CD4-positive, alpha-beta T cell treated with Interleukin-10 for 1 hour (primary cell): ENCODE results near the gene PDIA6.

ENCODE experiments used
- DNase-seq: peaks from one replicate; pipeline ENCODE4 v3.0.0-alpha.2; 2020

PDIA6 gene, protein sequence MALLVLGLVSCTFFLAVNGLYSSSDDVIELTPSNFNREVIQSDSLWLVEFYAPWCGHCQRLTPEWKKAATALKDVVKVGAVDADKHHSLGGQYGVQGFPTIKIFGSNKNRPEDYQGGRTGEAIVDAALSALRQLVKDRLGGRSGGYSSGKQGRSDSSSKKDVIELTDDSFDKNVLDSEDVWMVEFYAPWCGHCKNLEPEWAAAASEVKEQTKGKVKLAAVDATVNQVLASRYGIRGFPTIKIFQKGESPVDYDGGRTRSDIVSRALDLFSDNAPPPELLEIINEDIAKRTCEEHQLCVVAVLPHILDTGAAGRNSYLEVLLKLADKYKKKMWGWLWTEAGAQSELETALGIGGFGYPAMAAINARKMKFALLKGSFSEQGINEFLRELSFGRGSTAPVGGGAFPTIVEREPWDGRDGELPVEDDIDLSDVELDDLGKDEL

DNA sequence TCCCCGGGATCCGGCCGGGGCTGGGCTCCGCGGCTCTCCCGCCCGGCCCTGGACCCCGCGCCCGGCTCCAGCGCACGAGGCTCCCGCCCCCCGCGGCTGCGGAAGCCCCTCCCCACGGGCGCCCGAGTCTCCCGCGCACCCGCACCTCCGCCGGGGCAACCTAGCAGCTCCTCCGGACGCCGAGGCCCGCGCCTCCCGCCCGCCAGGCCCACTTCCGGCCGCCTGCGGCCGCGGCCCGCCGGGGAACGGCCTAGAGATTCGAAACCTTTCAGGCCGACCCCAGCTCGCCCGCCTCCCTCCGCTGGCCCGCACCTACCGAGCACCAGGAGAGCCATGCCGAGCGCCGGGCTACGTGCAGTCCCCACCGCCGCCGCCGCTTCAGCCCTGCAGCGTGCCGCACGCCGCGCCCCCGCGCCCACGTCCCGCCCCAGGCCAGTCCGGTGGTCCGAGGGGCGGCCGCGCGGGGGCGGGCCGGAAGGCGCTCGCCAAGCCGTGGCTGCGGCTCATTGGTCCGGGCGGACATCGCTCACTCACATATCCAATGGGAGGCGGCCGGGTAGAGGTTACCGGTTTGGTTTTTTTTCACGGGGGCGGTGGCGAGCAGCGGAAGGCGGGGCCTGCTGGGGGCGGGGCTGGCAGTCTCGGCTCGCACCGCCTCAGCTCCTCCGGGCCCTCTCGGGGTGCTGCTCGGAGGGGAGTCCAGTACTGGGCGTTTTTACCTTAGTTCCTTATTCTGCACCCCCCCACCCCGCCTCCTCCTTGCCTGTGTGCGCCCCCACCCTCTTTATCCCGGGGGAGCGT lies at the start of gene PDIA6:
PDIA6 (minus strand) TSS at position 424 of the 801 bp plus-strand sequence; CDS start at position 335, 89 bp downstream.
- peak; percentile 96 for DNase-seq

DNA sequence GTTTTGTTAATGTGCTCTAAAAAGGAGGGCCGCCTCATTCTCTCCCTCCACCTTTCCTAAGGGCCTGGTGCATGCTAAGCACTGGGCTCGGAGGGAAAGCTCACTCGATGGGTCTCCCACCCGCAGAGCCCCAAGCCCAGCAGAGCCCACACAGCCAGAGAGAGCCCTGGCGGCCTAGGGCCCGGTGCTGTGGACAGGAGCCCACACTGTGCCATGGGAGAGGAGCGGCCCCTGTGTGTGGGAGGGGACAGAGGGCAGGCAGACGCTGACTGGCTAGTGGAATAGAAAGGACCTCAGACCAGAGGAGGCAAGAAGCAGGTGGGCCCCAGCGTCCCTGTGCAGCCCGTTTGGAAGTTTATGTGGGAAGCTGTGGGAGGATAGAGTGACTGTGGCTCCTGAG lies 49.7 kb upstream of the PDIA6 start:
- DNase-seq: no peak

DNA sequence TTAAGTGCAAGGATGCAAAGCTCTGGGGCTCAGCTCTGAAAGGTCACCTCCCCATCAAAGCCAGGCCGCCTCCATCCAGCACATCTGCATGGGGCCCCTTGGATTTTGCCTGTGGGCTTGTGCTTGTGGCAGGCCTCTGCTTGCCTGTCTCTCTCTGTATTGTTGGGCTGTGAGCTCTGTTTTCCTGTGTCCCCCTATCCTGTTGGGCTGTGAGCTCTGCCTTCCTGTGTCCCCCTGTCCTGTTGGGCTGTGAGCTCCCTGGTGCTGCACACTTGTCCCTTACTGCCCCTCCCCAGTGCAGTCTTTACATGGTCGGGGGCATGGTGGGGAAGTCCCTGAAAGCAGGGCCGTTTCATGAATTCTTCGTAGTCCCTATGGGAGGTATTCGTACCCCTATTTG lies 49.2 kb upstream of the PDIA6 start:
- no peak for DNase-seq

DNA sequence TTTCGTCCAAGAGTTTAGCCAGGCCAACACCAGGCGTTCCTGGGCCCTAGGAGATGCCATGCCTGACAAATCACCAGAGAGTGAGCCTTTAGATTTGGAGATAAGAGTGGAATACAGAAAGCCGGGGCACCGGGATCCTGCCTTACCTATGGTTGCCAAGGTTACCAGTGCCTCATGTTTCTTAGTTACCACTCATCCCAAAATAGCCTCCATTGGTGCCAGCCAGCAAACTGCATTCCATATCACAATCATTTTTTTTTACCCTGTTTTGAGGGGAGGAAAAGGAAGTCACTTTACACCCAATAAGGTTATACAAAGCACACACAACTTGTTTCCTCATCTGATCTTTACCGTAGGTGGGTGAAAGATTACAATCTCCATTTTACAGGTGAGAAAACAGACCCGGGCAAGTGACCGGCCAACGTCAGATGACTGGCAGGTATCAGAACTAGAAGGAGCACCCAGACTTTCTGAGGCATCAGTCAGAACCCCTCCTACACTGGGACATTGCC lies 48.3 kb upstream of the PDIA6 start:
- no peak for DNase-seq

DNA sequence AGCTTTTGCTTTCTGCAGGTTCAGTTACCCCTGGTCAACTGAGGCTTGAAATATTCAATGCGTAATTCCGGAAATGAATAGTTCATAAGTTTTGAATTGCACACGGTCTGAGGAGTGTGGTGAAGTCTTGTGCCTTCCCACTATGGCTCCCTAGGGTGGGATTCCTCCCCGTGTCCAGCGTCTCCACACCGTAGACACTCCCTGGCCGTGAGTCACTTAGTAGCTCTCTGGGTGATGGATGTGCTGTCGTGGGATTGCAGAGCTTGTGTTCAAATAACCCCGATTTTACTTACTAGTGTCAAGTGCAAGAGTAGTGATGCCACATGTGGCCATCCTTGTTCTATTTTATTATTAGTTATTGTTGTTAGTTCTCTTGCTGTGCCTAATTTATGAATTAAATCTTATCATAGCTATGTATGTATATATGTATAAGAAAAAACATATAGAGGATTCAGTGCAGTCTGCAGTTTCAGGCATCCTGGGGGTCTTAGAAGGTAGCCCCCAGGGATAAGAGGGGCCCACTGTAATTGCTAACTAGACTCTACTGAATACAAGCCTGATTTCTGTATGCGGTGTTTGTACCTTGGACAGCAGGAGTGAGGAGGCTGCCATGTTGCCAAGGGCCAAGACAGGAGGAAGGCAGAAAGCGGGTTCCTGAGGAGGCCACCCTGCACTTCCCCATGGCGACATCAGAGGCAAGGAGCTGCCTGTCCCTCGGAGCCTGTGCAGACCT lies 47.7 kb upstream of the PDIA6 start:
- no peak for DNase-seq

DNA sequence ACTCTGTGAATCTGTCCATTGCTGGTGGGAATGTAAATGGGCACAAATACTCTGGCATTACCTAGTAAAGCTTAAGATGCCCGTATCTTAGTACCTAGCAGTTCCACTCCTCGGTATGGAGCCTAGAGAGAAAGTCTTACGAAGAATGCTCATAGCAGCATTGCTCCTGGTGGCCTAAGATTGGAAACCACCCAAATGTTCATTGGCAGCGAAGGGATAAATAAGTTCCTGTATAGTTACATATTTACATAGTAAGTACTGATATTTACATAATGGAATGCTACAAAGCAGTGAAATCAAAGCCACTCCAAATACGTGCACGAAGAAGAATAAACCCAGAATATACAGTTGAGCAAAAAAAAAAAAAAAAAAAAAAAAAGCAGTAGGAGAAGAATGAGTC lies 46.7 kb upstream of the PDIA6 start:
- DNase-seq: no peak

DNA sequence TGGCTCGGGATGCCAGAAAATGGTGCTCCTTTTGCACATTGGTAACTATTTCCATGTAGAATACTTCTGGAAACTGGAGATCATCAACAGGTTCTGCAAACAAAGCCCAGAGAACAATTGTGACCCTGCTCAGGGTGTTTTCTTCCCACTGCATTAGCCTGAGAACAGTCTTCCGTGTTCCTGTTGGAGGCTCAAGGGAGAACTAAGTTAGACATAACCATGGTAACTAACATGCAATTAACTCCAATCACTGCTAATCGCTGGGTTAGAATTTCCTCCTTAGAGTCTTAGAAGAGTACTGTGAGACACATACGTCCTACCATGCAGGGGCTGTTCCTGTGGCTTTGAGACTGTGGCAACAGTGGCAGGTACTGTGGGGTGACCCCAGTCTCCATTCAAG lies 36.0 kb upstream of the PDIA6 start:
- DNase-seq: no peak

DNA sequence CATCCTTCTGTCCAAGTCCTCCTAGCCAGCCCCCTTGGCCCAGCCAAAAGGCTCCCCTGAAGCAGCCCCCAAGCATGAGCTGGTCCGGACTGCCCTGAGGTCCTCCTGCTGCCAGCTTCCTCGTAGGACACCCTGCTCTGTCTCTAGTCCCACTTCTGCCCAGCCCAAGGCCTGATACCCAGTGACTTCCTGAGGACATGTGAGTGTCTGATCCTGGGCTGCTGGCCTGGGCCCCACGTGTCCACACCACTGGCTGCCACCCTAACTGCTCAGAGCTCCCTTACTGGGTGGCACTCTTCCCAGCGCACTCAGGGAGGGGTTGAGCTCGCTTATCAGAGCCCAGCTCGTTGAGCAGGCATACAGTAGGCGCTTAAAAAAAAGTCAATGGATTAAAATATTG lies 34.4 kb upstream of the PDIA6 start:
- no peak for DNase-seq

DNA sequence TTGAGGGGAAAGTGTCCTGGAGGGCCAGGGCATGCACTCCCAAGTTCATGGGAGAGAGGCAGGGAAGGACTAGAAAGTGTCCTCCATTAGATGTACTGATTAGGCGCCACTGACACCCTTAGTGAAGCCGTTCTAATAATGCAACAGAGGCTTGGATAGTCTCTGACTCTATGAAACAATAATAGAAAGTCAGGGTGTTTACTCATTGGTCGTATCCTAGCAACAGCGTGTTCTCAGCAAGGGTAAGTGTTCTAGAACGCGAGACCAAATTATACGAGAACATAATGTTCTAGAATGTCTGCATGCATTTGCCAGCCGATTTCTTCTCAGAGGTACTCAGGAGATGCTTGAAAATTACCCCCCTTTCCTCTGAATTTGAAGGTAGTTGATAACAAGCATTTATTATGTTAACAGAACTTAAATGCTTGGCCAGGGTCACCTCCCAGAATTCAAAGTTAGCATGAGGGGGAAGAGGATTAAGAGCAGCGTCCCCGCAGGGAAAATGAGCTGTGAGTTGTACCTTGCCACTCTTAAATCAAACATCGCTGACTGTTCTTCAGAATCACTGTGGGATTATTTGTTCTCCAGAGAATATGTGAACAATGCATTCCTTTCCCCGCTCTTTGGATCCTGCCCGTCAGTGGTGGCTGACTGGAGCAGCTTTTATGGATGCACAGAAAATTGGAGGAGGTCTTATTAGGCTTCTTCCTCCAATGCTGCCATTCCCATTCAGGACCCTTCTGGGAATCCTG lies 33.7 kb upstream of the PDIA6 start:
- no peak for DNase-seq

DNA sequence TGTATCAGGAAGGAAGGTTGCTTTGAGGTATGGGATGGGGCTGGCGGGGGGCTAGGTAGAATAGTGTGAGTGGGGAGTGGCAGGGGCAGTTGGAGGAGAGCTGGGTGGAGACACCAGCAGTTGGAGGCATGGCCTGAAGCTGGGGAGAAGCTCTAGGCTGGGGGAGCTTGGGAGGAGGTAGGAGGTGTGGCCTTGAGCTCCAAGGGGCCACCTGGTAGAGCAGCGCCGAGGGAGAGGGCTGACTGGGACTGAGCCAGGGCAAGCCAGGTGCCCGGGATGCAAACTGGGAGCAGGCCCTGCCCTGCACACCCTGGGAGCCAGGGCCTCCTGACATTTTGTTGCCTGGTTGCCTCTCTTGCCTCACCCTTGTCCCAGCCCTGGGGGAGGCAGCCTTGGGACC lies 33.1 kb upstream of the PDIA6 start:
- DNase-seq: no peak

DNA sequence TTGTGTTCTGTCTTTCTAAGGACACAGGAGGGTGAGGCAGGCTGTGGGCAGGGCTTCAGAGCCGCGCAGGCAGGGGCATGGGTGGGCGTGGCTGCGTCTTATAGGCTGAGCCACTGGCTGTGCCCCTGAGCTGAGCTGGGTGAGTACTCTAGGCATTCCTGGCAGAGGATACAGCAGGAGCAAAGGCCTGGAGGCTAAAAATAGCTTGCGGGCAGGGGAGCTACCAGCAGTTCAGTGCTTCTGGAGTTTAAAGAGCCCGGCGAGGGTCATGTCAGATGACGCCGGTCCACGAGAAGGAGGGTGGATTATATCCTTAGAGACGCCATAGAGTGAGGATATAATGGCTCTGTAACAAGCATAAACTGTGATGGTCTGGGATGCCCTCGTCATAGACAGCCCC lies 31.5 kb upstream of the PDIA6 start:
- DNase-seq: no peak

DNA sequence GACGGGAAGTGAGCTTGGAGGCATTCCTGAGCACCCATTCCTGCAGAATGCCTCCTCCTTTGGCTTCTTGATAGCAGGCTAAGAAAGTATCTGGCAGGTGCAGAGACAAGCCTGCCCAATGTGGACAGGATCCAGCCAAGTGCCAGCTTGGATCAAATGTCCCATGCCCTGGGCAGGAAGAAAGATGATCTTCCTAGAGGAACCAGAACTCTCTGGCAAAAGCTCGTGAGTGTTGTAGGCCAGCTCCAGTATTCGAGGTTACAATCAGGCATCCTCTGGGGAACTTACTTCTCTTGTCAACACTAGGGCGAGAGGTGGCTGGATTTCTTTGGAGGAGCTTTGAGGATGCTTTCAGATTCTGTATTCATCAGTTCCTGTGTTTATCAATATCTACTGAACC lies 29.9 kb upstream of the PDIA6 start:
- DNase-seq: no peak

DNA sequence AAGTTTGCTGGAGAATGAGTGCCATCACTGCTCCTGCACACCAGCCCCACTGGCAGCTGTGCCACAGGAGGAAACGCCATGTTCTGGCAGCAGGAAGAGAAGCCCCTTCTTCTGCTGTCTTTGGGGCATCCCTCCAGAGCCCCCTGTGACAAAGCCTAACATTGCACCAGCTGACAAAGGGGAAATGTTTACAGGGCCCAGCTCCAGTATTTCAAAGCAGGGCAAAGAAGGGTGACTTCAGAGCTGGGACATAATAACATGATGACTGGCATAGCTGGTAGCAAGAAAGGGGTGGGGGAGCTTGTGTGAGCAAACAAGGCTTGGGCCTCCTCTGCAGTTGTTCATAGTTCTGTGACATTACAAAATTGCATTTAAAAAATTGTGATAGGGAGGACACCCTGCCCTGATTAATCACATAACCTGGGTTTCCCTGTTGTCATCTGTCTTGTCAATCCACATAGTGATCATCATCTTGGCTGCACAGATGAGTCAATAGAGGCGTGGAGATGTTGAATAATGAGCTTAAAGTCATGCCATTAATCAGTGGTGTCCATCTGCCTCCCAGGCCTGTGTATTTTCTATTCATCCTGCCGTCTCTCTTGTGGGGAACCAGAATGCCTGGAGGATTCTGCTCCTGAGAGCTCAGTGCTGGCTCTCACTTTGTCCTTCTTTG lies 29.1 kb upstream of the PDIA6 start:
- no peak for DNase-seq

DNA sequence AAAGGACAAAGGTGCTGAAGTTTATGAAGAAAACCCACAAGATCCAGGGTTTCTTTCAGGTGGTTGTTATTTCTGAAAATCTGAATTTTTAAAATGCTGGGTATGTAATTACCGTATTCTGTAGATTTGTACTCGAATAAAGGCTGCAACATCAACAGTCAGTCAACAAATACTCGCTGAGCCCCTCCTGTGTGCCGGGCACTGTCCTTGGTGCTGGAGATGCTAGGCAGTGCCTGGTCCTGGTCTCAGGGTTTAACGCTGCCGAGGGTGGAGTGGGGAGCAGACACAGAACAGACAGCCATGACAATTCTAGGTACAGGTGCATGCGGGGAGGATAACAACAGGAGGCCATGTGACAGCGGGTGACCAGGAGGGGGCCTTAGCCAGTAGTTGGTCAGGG lies 27.2 kb upstream of the PDIA6 start:
- DNase-seq: no peak

DNA sequence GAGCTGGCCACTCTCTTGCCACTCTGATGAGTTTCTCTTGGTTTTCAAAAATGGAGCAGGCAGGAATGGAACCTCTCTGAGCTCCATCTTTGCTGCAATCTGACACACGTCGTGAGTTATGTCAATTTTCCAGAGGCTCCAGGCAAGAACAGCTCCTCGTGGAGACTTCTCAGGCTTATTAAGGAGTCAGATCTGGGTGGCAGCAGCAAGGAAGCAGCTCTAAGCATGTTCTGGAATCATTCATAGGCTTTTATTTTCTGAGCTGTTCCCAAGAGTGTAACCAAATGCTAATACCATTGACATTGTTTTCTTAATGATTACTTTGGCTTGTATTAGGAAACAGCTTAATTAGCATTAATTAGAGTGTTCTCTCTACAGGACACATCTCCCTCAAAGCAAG lies 26.1 kb upstream of the PDIA6 start:
- no peak for DNase-seq

DNA sequence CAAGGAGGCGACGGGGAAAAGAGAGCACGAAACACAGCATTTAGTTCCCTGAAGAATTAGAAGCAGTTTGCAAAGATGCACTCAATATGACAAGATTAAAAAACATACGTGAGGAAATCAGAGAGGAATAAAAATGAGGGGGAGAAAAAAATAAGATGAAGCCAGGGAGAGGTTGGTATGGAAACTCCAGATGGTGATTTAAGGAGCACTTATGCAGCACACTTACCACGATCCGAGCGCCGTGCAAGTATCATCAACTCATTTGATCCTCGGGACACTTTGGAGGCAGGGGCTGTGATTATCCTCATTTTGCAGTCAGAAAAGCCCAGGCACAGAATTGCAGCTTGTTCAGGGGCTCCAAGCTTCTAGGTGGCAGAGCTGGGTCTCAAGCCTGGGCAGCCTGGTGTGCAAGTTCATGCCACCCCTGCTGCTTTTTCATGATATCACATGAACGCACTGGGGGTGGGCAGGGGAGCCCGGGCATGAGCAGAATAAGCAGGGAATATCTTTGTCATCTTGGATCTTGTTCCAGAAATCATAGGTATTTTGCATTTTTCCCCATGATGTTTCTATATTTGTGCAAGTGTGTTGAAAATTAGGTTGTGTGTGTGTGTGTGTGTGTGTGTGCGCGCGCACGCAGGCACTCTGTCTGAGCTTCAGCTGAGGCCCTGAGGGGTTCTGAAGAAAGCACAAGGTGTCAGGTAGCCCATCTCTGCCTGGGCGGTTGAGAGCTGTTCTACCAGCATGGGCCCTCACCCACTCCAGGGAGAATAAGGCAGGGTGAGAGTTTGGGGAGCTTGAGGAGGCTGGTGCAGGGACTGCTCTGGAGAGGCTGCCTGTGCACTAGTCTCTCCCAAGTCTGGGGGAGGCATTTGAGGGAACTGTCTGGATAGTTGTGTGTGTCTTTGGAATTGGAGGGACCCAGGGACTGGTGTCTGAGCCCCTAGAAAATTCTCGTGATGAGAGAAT lies 25.0 kb upstream of the PDIA6 start:
- DNase-seq: no peak

DNA sequence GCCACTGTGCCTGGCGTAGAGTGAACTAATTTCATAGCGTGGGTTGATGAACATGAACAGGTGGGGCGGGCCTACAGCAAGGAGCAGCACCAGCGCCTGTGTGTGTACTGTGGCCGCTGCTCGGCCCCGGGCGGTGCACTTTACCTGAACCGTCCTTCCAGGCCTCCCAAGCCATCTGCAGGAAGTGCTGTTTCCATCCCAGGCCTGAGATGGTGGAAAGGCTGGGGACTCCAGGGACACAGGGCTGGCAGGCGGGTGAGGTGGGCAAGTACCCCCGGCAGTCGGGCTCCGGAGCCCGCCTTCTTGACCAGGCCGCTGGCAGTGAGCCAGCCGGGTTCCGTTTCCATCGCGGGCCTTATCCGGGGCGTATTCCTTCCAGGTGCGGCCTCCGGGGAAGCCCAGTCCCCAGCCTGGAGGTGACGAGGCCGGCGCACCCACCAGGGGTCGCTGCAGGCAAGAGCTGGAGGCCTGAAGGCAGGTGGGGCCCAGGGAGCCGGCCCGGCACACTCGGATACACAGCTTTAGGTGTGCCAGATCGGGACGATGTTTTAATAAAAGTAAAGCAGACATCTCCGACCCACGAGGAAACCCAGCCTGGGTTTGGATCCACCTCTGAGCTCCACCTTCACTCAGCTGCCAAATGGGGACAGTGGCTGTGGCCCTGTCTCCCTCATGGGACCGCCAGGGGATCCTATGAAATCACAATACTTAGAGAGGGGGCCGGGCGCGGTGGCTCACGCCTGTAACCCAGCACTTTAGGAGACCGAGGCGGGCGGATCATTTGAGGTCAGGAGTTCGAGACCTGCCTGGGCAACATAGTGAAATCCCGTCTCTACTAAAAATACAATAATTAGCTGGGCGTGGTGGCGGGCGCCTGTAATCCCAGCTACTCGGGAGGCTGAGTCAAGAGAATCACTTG lies 22.7 kb upstream of the PDIA6 start:
- DNase-seq: peak; percentile 79

DNA sequence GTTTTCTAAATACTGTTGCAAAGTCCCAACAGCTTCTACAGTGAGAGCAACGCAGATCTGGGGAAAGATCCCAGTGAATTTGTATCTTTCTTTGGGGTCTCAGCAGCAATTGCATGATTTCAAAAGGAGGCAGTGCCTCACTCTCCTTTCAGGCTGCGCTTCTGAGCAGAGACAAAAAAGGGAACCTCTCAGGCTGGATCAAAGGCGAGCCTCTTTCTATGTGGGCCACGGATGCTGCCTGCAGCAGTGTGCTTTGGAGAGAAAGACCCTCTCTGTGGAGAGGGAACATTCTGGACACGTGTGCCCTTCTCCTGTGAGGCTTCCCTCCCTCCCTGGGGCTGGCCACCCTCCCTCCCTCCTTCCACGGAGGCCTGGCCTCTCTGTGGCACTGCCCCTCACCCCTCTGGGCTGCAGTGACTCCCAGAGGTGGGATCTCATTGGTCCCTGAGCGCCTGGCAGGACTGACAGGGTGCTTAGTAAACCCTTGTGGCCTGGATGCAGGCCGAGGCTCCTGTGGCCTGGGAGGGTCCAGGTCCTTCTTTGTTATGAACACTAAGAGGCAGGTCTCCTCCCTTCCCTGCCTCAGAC lies 21.6 kb upstream of the PDIA6 start:
- no peak for DNase-seq

DNA sequence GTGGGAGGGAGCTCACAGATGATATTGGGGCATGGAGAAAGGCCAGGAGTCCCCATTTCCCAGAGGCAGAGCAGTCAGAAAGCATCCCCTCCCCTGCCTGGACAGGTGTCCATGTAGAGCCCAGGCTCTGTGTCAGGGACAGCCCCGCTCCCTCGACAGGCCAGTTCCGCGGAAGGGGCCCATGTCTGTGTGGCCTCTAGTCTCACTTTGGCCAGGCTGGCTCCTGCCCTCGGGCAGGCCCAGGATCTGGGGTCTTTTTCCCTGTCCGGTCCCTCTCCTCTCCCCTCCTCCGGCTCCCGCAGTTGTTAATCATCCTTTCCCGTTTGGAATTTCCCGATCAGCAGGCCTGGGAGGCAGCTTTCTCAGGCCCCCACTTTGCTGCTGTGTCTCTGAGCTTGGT lies 20.4 kb upstream of the PDIA6 start:
- no peak for DNase-seq
